GM19035 (cell line): ENCODE data around the gene MEF2B.

ENCODE experiments used
- ATAC-seq: cut with Tn5 transposase; IDR thresholded peaks from one replicate; pipeline ENCODE4 v1.9.1; 2021; ENCODE audit not compliant: unreplicated experiment

The MEF2B gene

DNA sequence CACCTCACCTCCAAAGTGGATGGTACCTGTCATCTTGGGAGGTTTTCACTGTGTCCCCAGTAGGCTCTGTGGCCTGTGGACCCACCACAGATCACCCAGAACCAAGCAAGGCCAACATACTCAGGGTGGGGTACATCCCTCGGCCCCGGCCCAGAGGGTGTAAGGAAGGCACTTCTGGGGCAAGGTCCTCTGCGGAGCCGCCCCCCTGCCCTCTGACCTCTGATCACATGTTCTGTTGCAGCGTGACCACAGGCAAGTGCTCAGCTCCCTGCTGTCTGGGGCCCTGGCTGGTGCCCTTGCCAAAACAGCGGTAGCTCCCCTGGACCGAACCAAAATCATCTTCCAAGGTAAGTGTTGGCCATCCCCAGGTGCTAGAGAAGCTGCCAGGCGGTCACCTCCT, 68.5 kb downstream of the MEF2B start:
- ATAC-seq = no peak

GRCh38 chr19:19098703-19099632, 71.1 kb downstream of the MEF2B start:
- ATAC-seq = no peak

DNA sequence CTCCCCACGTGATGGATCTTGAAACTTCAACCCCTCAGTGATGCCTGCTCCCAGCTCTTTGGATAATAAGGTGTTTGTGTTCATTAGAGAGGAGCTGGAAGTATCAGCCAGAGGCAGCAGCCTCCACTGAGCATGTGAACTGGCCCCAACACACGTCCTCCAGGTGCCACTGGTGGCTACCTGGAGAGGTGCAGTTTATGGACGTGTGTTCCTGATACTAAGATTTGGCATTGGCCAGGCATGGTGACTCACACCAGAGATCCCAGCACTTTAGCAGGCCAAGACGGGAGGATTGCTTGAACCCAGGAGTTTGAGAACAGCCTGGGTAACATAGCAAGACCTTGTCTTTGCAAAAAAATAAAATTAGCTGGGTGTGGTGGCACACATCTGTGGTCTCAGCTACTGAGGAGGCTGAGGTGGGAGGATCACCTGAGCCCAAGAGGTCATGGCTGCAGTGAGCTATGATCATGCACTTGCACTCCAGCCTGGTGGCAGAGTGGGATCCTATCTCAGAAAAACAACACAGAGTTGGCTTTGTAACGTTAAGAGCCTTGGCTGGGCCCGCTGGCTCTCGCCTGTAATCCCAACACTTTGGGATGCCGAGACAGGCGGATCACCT, 71.9 kb downstream of the MEF2B start:
- ATAC-seq = no peak

DNA sequence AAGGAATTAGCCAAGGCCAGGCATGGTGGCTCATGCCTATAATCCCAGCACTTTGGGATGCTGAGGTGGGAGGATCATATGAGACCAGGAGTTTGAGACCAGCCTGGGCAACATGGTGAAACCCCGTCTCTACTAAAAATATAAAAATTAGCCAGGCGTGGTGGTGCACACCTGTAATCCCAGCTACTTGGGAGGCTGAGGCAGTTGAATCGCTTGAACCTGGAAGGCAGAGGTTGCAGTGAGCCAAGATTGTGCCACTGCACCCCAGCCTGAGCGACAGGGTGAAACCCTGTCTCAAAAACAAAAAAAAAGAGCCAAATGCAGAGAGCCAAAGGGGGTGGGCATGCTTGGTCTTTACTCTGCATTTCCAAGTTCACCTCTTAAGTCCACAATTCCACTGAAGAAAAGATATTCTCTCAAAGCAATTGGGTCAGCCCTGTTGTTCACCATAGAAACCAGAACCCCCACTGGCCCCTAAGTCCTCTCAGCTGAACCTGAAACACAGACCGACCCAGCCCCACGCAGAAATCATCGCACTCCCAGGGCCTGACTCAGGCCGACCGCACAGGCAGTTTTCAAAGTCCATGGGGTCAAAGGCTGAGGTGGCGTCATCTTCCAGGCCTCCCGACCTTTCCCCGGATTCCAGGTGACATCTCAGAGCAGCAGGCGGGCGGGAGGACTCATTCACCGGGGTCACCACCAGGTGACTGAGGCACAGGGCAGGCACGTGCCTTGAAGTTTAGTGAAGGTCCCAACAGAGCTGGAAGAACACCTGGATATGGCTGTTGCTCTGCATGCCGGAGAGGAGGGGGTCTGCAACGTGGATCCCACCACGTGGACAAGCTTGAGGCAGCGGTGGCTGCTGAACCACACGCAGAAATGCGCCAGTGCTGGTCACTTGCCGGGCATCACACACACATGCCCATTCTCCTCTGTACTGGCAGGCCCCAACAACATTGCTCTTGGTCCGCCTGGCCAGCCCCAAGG, 73.1 kb downstream of the MEF2B start:
- no peak for ATAC-seq

- ATAC-seq = no peak
Observed at GRCh38 chr19:19095691-19096090, 74.4 kb downstream of the MEF2B start.
